ENCODE results near the gene IGHMBP2.

The IGHMBP2 gene

DNA sequence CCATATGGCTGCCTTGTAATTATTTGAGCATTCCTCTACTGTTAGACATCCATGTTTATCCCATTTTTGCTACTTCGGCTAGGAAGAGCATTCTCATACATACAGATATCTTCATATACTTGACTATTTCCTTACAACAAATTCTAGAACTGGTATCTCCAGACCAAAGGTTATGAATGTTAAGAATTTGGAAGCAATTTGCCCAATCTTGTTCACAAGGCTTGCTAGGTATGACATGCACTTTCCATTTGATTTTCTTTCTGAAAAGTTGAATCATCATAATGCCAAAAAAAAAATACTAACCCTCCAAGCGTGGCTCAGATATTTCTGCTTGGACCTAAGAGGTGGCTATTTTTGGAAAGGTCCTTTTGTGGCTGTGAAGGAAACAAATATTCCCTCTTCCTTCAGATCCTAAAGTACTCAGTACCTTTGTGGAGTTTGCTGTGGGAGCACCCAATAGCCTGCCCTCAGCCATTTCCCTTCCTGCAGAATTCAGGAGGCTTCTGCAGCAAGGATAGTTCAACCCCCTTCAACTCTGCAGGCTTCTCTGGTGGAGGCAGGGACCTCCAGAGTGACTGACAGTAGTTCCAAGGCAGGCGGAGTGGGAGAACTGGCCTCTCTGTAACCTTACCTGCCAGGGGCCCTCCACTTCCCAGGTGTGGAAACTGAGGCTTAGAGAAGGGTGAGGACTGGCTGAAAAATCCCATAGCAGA lies 40.0 kb upstream of the IGHMBP2 start:
- H4K8ac ChIP-seq (ENCODE audit: low read depth, low read length) = no peak overlapping the region
- H3K23ac ChIP-seq (ENCODE audit: low read length) = no peak overlapping the region
- no peaks in the 10 kb centered on the region for H3K79me1 ChIP-seq (ENCODE audit: low read length)
- no peak overlapping the region for H2AK5ac ChIP-seq (ENCODE audit: low read length)
- no peak overlapping the region for H3K4ac ChIP-seq (ENCODE audit: low read depth, low read length)
- no CpG with 5 or more reads among the region's 3 CpGs for WGBS (ENCODE audit: extremely low coverage, insufficient coverage, insufficient read length)
- no peak overlapping the region for H3K4me3 ChIP-seq (ENCODE audit: low read depth, low read length)
- H3K14ac ChIP-seq (ENCODE audit: low read length) = no peak overlapping the region
- H4K12ac ChIP-seq (ENCODE audit: low read depth, low read length) = no peak overlapping the region
- H3K9me3 ChIP-seq (ENCODE audit: insufficient read depth, low read depth, low read length) = peaks cover 9% of the 10 kb centered on the region
- H3K4me1 ChIP-seq (ENCODE audit: control insufficient read depth in 1 of 2, insufficient read depth in 2 of 2, low read length in 2 of 2) = no peaks in the 10 kb centered on the region
- no peak overlapping the region for H4K91ac ChIP-seq (ENCODE audit: low read depth, low read length)
- no peak overlapping the region for H2BK12ac ChIP-seq (ENCODE audit: low read length)
- H3K18ac ChIP-seq (ENCODE audit: low read length) = no peak overlapping the region
- no peak overlapping the region for H3K9ac ChIP-seq (ENCODE audit: low read length)
- no peaks in the 10 kb centered on the region for H3K27me3 ChIP-seq (ENCODE audit: insufficient read depth, low read length)
- no peak overlapping the region for H2AFZ ChIP-seq (ENCODE audit: insufficient read depth, low read length, poor library complexity)
- no peak overlapping the region for H3K27ac ChIP-seq (ENCODE audit: low read depth, low read length)
- H3K4me2 ChIP-seq (ENCODE audit: low read length) = no peak overlapping the region
- no peaks in the 10 kb centered on the region for H3K79me2 ChIP-seq (ENCODE audit: control insufficient read depth, insufficient read depth, low read length, poor library complexity)
- DNase-seq = peak; percentile 59 to 94
- no peaks in the 10 kb centered on the region for H3K36me3 ChIP-seq (ENCODE audit: control insufficient read depth in 1 of 2, insufficient read depth in 2 of 2, low read length in 2 of 2)
- H2BK120ac ChIP-seq (ENCODE audit: insufficient read depth, low read length, poor library complexity) = no peak overlapping the region
- H2BK5ac ChIP-seq (ENCODE audit: low read depth, low read length, poor library complexity) = no peak overlapping the region

DNA sequence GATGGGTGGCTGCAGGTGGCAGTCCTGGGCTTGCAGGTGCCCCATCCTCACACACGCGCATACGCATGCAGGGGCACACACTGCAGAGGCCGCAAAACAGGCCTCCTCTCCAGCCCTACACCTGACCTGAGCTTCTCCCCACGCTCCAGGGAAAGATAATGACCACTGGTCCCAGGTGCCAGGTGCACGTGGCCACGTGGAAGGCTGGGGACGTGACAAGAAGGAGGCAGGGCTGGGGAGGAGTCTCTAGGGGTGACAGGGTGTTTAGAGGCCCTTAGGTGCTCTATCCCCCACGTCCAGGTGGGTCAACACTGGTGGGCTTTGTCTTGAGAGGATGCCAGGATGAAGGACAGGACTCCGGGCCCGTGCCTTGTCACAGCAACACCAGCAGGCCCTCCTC lies 38.5 kb upstream of the IGHMBP2 start:
- Histone ChIP-seq H4K12ac (ENCODE audit: low read depth, low read length) (no peak overlapping the region), H3K4me3 (ENCODE audit: low read depth, low read length) (no peak overlapping the region), H3K36me3 (ENCODE audit: control insufficient read depth in 1 of 2, insufficient read depth in 2 of 2, low read length in 2 of 2) (no peaks in the 10 kb centered on the region), H3K14ac (ENCODE audit: low read length) (no peak overlapping the region), H2BK120ac (ENCODE audit: insufficient read depth, low read length, poor library complexity) (no peak overlapping the region), H3K23ac (ENCODE audit: low read length) (no peak overlapping the region), H2AFZ (ENCODE audit: insufficient read depth, low read length, poor library complexity) (no peak overlapping the region), H3K79me1 (ENCODE audit: low read length) (no peaks in the 10 kb centered on the region), H3K9me3 (ENCODE audit: insufficient read depth, low read depth, low read length) (peaks cover 9% of the 10 kb centered on the region), H2AK5ac (ENCODE audit: low read length) (no peak overlapping the region), H3K4ac (ENCODE audit: low read depth, low read length) (no peak overlapping the region), H3K27ac (ENCODE audit: low read depth, low read length) (no peak overlapping the region), H4K8ac (ENCODE audit: low read depth, low read length) (no peak overlapping the region), H3K79me2 (ENCODE audit: control insufficient read depth, insufficient read depth, low read length, poor library complexity) (no peaks in the 10 kb centered on the region), H3K18ac (ENCODE audit: low read length) (no peak overlapping the region), H3K4me1 (ENCODE audit: control insufficient read depth in 1 of 2, insufficient read depth in 2 of 2, low read length in 2 of 2) (peaks cover 0 to 5% of the 10 kb centered on the region in 2 experiments), H3K4me2 (ENCODE audit: low read length) (no peak overlapping the region), H4K91ac (ENCODE audit: low read depth, low read length) (no peak overlapping the region), H3K9ac (ENCODE audit: low read length) (no peak overlapping the region), H2BK5ac (ENCODE audit: low read depth, low read length, poor library complexity) (no peak overlapping the region), H3K27me3 (ENCODE audit: insufficient read depth, low read length) (no peaks in the 10 kb centered on the region), H2BK12ac (ENCODE audit: low read length) (no peak overlapping the region)
- DNase-seq = no peak
- WGBS (ENCODE audit: extremely low coverage, insufficient coverage, insufficient read length) = no CpG with 5 or more reads among the region's 11 CpGs

DNA sequence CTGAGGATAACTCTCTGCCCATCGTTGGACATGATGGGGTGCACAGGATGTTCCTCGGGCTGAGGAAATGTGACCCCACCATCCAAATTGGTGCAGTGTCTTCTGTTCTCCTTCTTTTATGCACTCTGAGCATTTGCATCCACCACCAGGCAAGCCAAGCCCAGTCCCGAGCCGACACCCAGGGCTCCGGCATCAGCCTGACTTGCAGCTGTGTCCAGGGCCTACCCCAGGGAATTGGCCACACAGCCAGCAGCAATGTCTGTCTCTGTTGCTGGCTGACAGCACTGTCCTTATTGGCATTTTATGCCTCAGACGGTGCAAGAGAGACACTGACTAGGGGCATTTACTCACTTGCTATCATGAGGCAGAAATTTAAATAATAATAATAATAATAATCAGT lies 36.6 kb upstream of the IGHMBP2 start:
- WGBS (ENCODE audit: extremely low coverage, insufficient coverage, insufficient read length) = no CpG with 5 or more reads among the region's 6 CpGs
- no peak overlapping the region for H4K91ac ChIP-seq (ENCODE audit: low read depth, low read length)

DNA sequence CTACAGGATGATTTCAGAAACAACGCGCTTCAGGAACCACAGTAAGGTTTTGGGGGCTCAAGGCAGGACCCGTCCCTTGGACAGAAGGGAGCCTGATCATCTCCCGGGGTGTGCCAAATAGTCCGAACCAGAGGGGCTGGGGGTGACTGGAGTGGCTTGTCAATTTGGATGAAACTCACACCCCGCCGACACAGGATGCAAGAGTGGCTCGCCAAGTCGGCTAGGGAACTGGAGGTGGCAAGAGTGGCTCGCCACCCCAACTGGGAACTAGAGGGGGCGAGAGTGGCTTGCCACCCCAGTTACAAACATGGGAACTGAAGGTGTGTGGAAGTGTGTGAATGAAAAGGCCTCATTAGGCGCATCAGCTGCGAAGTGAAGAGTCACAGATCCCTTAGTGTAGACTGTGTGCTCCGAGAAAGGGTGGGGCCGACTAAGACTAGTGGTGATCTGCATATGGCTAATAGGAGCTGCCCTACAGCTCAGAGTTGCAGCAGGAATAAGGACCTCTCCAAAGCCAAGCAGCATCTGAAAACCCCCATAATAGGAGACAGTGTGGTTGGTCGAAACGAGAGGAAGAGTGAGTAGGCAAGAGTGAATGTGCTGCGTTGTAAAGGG lies 35.4 kb upstream of the IGHMBP2 start:
- Histone ChIP-seq H3K27ac (ENCODE audit: low read depth, low read length) (no peak overlapping the region), H4K8ac (ENCODE audit: low read depth, low read length) (no peak overlapping the region), H2AFZ (ENCODE audit: insufficient read depth, low read length, poor library complexity) (no peak overlapping the region), H3K18ac (ENCODE audit: low read length) (no peak overlapping the region), H3K4me2 (ENCODE audit: low read length) (no peak overlapping the region), H3K14ac (ENCODE audit: low read length) (no peak overlapping the region), H3K4me3 (ENCODE audit: low read depth, low read length) (no peak overlapping the region), H3K9ac (ENCODE audit: low read length) (no peak overlapping the region), H3K4me1 (ENCODE audit: control insufficient read depth in 1 of 2, insufficient read depth in 2 of 2, low read length in 2 of 2) (peaks cover 0 to 7% of the 10 kb centered on the region in 2 experiments), H2BK5ac (ENCODE audit: low read depth, low read length, poor library complexity) (no peak overlapping the region), H4K12ac (ENCODE audit: low read depth, low read length) (no peak overlapping the region), H3K23ac (ENCODE audit: low read length) (no peak overlapping the region), H2BK120ac (ENCODE audit: insufficient read depth, low read length, poor library complexity) (no peak overlapping the region), H3K79me2 (ENCODE audit: control insufficient read depth, insufficient read depth, low read length, poor library complexity) (no peaks in the 10 kb centered on the region), H4K91ac (ENCODE audit: low read depth, low read length) (no peak overlapping the region), H3K36me3 (ENCODE audit: control insufficient read depth in 1 of 2, insufficient read depth in 2 of 2, low read length in 2 of 2) (no peaks in the 10 kb centered on the region), H3K27me3 (ENCODE audit: insufficient read depth, low read length) (no peaks in the 10 kb centered on the region), H3K4ac (ENCODE audit: low read depth, low read length) (no peak overlapping the region), H3K79me1 (ENCODE audit: low read length) (no peaks in the 10 kb centered on the region), H2AK5ac (ENCODE audit: low read length) (no peak overlapping the region), H3K9me3 (ENCODE audit: insufficient read depth, low read depth, low read length) (peaks cover 6% of the 10 kb centered on the region), H2BK12ac (ENCODE audit: low read length) (no peak overlapping the region)
- no peak for DNase-seq
- WGBS (ENCODE audit: extremely low coverage, insufficient coverage, insufficient read length) = no CpG with 5 or more reads among the region's 18 CpGs

More for the DNA sequence above, 36.6 kb upstream of the IGHMBP2 start:
- H2BK5ac ChIP-seq (ENCODE audit: low read depth, low read length, poor library complexity) = no peak overlapping the region
- H3K4me1 ChIP-seq (ENCODE audit: control insufficient read depth in 1 of 2, insufficient read depth in 2 of 2, low read length in 2 of 2) = peaks cover 0 to 7% of the 10 kb centered on the region in 2 experiments
- H3K36me3 ChIP-seq (ENCODE audit: control insufficient read depth in 1 of 2, insufficient read depth in 2 of 2, low read length in 2 of 2) = no peaks in the 10 kb centered on the region
- H3K4me2 ChIP-seq (ENCODE audit: low read length) = no peak overlapping the region
- no peak overlapping the region for H2AK5ac ChIP-seq (ENCODE audit: low read length)
- H3K27ac ChIP-seq (ENCODE audit: low read depth, low read length) = no peak overlapping the region
- no peak overlapping the region for H2BK120ac ChIP-seq (ENCODE audit: insufficient read depth, low read length, poor library complexity)
- H3K79me1 ChIP-seq (ENCODE audit: low read length) = no peaks in the 10 kb centered on the region
- no peak overlapping the region for H3K4me3 ChIP-seq (ENCODE audit: low read depth, low read length)
- no peak overlapping the region for H4K8ac ChIP-seq (ENCODE audit: low read depth, low read length)
- no peaks in the 10 kb centered on the region for H3K27me3 ChIP-seq (ENCODE audit: insufficient read depth, low read length)
- H3K18ac ChIP-seq (ENCODE audit: low read length) = no peak overlapping the region
- H4K12ac ChIP-seq (ENCODE audit: low read depth, low read length) = no peak overlapping the region
- no peak overlapping the region for H2BK12ac ChIP-seq (ENCODE audit: low read length)
- H3K4ac ChIP-seq (ENCODE audit: low read depth, low read length) = no peak overlapping the region
- no peak overlapping the region for H2AFZ ChIP-seq (ENCODE audit: insufficient read depth, low read length, poor library complexity)
- H3K79me2 ChIP-seq (ENCODE audit: control insufficient read depth, insufficient read depth, low read length, poor library complexity) = no peaks in the 10 kb centered on the region
- no peak overlapping the region for H3K14ac ChIP-seq (ENCODE audit: low read length)
- H3K23ac ChIP-seq (ENCODE audit: low read length) = no peak overlapping the region
- H3K9me3 ChIP-seq (ENCODE audit: insufficient read depth, low read depth, low read length) = peaks cover 9% of the 10 kb centered on the region
- no peak for DNase-seq
- no peak overlapping the region for H3K9ac ChIP-seq (ENCODE audit: low read length)
